CD4-positive, alpha-beta T cell treated with Interleukin-17A for 1 hour (primary cell): ENCODE measurements around the gene ALOX12.

Experiments
- DNase-seq: peaks from one replicate; pipeline ENCODE4 v3.0.0-alpha.2; 2020

ALOX12 gene

DNA sequence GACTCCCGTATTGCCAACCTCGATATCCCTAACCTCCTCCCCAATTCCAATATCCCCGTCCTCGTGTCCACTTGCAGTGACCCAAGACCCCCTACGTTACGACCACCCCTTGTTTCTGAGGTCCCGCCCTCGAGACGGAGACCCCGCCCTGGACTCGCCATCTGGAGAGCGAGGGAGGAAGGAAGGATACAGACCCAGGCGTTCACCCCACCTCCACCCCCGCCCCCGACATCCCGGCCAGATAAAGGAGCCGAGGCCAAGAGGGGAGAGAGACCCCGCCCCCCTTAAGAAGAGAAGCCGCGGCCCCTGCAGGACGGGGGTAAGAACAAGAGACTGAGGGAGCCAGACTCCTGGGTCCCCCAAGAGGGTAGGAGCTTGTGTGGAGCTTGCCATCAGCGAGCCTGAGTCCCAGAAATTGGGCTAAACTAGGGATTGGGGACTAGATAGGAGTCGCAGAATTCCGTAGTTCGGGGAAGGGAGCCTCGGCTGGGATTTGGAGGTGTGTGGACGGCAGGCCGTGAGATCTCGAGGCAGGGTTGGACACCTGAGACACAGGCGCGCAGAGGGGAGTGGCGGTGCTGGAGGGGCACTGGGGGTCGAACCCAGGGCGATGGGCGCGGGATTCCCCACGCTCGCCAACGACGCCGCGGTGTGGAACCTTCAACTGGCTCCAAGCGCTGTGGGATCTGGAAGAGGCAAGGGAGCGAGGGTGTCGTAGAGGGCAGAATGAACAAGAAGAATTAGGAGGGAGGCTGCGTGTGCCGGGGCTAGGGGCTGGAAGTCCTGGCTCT, 27.1 kb downstream of the ALOX12 start, which contains the start of gene BCL6B:
Gene BCL6B (plus strand): TSS at position 270 of the 791 bp plus-strand sequence. CDS start 622 bp downstream, outside the sequence.
- DNase-seq, result no peak

DNA sequence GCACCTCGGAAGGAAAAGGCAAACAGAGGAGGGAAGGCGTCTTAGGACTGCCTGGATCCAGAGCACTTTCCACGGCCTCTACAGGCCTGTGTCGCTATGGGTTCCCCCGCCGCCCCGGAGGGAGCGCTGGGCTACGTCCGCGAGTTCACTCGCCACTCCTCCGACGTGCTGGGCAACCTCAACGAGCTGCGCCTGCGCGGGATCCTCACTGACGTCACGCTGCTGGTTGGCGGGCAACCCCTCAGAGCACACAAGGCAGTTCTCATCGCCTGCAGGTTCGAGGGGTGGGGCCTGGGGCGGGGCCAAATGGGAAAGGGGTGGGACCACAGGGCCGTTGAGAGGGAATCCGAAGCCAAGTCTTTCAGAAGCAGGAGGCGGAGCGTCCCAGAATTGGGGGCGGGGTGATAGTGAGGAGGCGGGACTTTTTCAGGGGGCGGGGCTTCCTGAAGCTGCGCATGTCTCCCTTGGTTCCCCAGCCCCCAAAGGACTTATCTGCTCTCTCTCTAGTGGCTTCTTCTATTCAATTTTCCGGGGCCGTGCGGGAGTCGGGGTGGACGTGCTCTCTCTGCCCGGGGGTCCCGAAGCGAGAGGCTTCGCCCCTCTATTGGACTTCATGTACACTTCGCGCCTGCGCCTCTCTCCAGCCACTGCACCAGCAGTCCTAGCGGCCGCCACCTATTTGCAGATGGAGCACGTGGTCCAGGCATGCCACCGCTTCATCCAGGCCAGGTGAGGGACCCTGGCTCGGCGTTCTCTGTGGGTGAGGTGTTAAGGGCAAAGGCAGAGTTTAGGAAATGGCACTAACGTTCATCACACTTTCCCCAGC, 27.9 kb downstream of the ALOX12 start:
- DNase-seq, result peak; percentile 98

DNA sequence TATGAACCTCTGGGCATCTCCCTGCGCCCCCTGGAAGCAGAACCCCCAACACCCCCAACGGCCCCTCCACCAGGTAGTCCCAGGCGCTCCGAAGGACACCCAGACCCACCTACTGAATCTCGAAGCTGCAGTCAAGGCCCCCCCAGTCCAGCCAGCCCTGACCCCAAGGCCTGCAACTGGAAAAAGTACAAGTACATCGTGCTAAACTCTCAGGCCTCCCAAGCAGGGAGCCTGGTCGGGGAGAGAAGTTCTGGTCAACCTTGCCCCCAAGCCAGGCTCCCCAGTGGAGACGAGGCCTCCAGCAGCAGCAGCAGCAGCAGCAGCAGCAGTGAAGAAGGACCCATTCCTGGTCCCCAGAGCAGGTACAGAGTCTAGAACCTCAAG, 28.5 kb downstream of the ALOX12 start:
- no peak for DNase-seq

DNA sequence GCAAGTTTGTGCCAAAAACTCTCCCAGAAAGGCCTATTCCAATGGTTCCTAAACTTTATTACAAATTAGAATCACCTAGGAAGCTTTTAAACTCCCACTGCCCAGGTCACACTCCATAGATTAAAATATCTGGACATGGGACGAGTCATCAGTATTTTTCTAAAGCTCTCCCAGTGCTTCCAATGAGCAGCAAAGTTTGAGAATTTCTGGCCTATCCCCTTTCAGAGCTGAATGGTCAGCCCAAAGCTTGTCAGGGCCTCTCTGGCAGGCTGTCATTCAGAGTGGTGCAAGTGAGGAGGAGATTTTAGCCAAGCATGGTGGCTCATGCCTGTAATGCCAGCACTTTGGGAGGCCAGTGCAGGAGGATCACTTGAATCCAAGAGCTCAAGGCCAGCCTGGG, 29.4 kb downstream of the ALOX12 start:
- no peak for DNase-seq

DNA sequence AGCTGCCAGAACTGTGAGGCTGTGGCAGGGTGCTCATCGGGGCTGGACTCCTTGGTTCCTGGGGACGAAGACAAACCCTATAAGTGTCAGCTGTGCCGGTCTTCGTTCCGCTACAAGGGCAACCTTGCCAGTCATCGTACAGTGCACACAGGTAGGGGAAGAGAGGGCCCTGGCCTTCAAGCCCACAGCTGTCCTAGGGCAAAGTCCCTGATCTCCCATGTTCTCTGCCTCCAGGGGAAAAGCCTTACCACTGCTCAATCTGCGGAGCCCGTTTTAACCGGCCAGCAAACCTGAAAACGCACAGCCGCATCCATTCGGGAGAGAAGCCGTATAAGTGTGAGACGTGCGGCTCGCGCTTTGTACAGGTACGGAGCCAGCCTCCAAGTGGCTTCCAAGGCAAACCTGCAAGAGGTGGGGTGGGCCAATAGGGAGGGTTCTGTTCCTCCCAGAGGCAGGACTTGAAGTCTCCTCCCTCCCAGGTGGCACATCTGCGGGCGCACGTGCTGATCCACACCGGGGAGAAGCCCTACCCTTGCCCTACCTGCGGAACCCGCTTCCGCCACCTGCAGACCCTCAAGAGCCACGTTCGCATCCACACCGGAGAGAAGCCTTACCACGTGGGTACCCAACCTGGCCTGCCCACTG, 30.7 kb downstream of the ALOX12 start:
- no peak for DNase-seq

DNA sequence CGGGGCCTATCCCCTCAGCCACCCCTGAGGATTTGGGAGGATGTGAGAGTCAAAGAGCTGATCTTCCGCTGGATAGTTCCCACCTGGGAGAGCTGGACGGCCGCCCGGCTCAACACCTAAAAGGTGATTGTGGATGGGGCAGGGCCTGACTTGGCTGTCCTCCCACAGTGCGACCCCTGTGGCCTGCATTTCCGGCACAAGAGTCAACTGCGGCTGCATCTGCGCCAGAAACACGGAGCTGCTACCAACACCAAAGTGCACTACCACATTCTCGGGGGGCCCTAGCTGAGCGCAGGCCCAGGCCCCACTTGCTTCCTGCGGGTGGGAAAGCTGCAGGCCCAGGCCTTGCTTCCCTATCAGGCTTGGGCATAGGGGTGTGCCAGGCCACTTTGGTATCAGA, 31.5 kb downstream of the ALOX12 start:
- no peak for DNase-seq

DNA sequence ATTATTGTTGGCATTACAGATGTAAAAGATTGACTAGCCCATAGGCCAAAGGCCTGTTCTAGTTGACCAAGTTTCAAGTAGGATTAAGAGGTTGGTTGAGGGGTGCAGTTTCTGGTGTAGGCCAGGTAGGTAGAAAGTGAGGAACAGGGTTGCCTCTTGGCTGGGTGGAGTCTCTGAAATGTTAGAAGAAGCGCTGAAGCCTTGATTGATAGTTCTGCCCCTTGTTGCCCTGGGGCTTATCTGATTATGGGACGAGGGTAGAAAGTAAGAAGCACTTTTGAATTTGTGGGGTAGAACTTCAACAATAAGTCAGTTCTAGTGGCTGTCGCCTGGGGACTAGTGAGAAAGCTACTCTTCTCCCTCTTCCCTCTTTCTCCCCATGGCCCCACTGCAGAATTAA, 33.2 kb downstream of the ALOX12 start:
- no peak for DNase-seq

DNA sequence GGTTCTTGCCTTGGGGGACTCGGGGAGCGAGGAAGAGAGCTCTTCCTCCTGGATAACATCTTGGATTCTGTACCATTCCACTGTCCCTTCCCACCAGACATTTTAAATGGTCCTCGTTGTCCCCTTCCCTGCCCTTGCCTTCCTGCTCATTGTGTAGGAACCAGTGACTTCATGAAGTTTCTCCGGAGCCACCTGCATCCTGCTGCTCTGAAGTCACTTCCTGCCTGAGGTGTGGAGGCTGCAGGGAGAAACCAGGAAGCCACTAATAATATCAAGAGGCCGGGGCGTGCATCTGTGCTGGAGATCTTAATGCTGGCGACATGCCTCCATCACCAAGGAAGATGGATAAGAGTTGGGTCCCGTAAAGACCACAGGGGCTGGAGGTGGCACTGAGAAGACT, 33.8 kb downstream of the ALOX12 start:
- peak; percentile 59 for DNase-seq

DNA sequence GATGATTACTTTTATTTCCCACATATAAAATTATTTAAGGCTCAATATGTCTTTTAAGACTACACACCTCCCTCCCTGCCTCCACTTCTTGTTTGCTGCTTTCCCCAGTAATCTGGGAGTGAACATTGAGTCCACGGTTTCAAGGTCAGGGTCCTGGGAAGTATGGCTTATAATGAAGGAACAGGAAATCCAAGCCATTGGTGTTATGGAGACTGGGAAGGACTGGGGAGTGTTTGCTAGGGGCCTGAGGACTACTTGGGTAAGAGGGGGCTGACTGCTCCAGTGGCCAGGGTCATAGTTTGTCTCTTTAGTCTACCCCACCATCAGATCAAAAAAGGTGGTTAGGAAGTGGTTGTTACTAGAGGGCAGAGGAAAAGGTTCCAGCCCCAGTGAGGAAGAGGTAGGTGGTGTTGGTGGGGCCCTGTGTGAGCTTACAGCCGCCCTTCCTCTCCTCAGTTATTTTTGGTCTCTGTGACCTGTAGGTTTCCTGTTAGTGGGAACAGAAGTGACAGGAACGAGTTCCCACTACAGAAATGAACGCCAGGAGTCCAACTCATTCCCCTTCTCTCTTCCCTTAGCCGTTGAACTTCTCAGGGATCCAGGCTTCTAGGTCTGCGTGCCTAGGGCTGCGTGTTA, 39.2 kb downstream of the ALOX12 start:
- peak; percentile 79 for DNase-seq

DNA sequence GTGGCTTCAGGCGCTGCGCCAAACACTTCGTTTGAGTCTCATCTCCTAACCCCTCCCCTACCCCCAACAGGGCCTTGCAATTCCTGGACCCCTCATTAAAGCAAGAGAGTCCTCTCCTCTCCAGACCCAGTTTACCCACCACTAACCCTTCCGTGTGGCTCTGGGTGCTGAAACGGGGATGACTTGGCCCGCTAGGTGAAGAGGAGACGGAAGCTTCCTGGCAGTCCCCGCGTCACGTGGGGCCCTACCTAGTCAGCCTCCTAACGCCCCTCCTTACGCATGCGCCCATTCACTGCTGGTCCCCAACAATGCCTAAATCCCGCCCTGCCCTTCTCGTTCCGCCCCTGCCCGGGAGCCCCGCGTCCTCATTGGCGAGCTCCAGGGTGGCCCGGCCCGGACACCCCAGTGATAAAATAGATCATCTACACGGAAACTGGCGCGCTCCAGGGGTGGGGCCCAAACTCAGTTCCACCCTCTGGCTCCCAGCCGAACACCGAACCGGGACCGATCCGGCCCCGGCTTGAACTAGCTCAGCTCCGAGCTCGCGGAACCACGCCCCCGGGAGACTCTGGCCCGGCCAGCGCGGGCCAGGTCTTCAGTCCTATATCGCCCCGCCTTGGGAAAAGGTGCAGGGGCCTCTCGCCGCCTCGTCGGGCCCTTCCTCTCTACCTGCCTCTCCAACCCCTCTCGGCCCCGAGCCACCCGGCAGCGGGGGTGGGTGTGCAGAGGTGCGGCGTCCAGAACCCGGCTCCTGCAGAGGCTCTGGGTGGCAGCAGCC, 39.9 kb downstream of the ALOX12 start, which contains the start of gene SLC16A13:
Gene SLC16A13 (plus strand): TSS at position 425 of the 778 bp plus-strand sequence. CDS start 368 bp downstream, outside the sequence.
- DNase-seq, result peak; percentile 99

DNA sequence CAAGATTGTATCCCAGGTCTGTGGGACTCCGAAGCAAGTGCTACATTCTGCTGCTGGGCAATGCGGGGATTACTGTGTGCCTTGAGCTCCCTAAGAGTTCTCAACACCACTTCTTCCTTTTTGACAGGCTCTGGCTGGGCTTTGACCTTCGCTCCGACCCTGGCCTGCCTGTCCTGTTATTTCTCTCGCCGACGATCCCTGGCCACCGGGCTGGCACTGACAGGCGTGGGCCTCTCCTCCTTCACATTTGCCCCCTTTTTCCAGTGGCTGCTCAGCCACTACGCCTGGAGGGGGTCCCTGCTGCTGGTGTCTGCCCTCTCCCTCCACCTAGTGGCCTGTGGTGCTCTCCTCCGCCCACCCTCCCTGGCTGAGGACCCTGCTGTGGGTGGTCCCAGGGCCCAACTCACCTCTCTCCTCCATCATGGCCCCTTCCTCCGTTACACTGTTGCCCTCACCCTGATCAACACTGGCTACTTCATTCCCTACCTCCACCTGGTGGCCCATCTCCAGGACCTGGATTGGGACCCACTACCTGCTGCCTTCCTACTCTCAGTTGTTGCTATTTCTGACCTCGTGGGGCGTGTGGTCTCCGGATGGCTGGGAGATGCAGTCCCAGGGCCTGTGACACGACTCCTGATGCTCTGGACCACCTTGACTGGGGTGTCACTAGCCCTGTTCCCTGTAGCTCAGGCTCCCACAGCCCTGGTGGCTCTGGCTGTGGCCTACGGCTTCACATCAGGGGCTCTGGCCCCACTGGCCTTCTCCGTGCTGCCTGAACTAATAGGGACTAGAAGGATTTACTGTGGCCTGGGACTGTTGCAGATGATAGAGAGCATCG, 42.4 kb downstream of the ALOX12 start:
- DNase-seq, result no peak

DNA sequence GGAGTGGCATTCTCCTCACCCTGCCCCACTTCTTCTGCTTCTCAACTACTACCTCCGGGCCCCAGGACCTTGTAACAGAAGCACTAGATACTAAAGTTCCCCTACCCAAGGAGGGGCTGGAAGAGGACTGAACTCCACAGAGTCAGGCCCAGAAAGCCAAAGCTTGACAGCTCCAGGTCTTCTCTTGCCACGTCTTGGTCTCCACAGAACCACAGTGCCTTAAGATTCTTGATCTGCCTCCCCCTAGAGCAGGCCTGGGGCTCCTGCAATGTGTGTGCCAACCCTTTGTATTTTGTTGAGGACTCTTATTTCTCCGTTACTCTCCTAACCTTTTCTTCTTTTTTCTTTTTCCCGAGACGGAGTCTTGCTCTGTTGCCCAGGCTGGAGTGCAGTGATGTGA, 44.0 kb downstream of the ALOX12 start:
- no peak for DNase-seq

DNA sequence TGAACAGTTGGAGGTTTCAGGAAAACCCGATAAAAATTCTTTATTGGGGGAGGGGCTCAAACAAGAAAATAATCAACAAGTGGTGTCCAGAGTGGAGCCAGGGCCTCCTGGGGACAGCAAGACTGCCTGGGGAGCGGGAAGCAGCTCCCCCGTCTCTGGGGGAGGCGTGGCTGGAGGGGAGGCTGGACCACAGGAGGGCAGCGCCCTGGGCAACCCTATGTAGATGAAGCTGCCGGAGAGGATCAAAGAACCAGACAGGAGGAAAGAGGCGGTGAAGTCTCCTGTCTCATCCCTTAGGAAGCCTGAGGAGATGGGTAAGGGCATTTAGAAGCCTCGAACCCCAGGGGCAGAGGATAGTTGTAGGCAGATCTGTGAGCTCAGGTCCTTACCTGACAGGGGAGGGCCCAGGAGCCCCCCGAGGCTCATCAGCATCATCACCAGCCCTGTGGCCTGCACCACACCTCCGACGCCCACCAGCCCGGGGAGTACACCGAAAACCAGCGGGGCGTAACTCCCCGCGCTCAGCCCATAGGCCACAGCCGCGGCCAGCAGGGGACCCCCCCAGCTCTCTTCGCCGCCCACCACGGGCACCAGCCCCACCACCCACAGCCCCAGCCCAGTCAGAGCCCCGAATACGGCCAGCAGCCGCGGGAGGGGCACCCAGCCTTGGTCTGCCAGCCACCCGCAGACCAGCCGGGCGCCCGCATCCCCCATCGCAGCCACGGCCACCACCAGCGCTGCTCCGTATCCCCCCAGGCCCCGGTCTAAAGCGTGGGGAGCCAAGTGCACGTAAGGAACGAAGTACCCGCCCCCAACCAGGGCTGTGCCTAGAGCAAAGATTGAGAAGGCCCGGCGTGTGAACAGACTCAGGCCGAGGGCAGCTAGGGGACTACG, 46.0 kb downstream of the ALOX12 start:
- DNase-seq, result peak; percentile 41

DNA sequence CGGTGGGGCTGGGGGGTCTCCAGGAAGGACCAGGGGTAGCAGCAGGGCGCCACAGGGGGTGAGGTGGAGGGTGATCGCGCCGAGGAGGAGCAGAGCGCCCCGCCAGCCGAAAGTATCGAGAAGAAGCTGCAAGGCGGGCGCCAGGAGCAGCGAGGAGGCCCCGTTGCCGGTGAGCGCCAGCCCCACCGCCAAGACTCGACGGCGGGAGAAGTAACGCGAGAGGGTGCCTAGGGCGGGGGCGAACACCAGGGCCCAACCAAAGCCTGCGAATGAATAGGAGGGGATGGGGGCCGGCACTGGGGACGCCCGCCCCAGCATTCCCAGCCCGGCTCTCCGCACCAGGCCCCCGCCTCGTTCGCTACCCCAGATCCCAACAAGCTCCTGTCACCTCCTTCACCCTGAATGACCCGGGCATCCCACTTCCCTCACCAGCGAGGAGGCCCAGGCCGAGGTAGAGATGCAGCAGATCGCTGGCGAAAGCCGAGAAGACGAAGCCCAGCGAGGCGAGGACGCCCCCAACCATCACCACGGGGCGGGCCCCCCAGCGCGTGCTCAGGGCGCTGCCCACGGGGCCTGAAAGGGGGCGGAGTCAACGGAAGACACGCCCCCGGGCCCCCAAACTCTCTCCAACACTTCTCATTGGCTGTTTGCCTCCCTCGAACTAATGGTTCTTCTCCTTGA, 46.8 kb downstream of the ALOX12 start:
- peak; percentile 54 for DNase-seq

DNA sequence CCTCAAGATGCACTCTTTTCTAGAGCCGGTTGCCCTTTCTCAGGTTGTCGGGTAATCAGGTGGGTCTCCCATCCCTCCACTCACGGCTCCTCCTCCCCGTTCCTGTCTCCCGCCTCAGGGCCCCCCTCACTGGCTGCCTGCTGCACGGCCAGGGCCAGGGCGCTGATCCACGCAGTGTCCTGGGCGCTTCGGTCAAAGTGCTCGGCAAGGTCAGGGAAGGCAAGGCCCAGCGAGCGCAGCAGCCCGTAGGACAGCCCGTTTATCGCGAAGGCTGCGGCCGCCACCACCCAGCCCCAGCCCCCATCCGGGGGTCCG, 47.3 kb downstream of the ALOX12 start:
- DNase-seq, result no peak

DNA sequence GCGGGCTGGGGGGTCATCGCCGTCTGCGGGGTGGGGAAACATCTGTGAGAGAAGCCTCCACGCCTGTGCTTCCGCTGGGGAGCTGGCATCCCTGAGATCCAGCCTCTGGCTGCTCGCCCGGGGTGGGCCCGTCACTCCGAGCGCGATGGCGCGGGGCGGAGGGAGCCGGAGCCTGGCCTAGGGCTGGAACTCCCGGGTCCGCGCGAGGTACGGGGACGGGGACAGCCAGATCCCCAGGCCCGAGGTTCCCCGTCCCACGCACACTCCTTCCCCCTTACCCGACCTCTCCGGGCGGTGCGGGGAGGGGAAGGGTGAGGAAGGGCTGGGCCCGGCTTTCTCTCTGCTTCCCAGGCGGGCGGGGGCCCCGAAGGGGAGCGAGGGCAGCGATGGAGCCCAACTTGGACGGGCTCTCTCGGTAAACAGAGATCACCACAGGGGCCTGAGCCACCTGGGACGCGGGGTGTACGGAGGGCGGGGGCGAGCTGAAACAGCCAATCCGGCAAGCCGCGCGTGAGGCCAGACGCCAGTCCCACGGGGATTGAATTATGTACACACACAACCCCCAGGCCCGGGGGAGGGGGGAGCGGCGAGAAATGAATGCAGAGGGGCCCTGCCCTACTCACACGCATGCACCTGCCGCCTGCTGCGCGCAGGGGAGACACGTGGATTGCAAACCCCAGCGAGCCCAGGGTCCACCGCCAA, 47.8 kb downstream of the ALOX12 start, which contains the start of gene SLC16A11:
Gene SLC16A11 (minus strand): TSS at position 596 of the 702 bp plus-strand sequence. CDS start 579 bp downstream, at position 17.
- DNase-seq, result peak; percentile 24

DNA sequence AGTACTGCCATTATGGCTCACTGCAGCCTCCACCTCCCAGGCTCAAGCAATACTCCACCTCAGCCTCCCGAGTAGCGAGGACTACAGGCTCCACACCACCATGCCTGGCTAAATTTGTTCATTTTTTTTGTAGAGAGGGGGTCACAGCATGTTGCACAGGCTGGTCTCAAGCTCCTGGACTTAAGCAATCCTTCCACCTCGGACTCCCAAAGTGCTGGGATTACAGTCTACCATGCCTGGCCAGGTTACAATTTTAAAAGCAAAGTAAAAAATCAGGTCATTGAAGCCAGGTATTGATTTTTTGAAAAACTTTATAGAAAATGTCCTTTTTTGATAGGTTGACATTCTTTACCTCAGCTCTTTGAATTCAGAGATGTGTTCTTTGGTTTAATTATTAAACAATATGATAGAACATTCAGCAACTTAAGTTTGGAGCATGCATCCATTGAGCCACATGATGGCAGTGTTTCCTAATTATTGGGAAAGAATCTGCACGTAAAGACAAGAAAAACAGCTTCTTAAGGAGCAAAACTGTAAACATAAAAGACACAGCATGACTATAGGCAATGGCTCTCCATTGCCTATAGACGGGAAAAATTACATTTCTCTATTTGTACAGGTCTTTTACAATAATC, 49.8 kb downstream of the ALOX12 start:
- peak; percentile 86 for DNase-seq

DNA sequence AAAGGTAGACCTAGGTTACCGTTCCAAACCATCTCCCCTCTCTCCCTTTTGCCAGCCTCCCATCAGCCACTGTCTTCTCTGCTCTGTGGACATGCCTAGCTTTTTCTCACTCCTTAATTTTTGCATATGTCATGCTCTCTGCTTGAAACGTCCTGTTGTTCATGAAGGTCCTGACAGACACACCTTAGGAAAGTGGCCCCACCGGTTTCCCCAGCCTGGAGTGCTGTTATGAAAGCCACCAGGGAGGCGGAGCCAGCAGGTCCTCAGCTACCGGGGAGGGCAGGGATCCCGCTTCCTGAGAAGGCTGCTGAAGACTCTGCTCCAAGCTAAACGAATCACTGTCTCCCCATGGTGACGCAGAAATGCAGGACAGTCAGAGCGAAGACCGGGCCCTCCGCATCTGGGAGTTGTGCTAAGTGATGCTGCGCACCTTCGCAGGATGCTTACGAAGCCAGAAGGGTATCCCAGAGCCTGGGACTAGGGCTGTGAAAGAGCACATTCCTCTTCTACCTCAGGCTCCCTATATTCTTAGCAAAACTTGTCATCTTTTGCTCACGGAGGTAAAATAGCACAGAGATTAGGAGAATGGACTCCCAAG, 50.4 kb downstream of the ALOX12 start:
- peak; percentile 56 for DNase-seq
